CD8-positive, alpha-beta memory T cell (primary cell): ENCODE measurements around the gene KAZN. TPM values are rescaled to one million over a fixed set of nuclear protein-coding genes. Genes with fewer than 3 reads are reported as not detected.

Experiments used
- CTCF ChIA-PET: fragments of 350-600 bp; sonication (Branson Sonifier 250); formaldehyde crosslinking; loops from one replicate; lab custom pipeline; 2021; ENCODE audit warnings: antibody characterized with exemption; lab: Charles Lee
- POLR2A ChIA-PET: fragments of 350-600 bp; sonication (Branson Sonifier 250); formaldehyde crosslinking; loops from one replicate; lab custom pipeline; 2021; ENCODE audit warnings: antibody characterized with exemption; lab: Charles Lee
- DNase-seq, 5 donors: peaks; one replicate each; pipeline versions ENCODE4 v3.0.0 to v3.0.0-alpha.2; 2020 to 2022; ENCODE audit warnings: mixed read lengths in 1 of 5
- H3K27ac ChIP-seq: one replicate; pipeline ENCODE4 v1.7.0; 2013; ENCODE audit warnings: low read depth, mild to moderate bottlenecking, low read length, moderate library complexity
- H3K27me3 ChIP-seq: 2 replicates; pipeline ENCODE4 v1.7.0; 2013; ENCODE audit warnings: low read length, mild to moderate bottlenecking; ENCODE audit not compliant: insufficient read depth, poor library complexity, severe bottlenecking
- H3K36me3 ChIP-seq: 2 replicates; pipeline ENCODE4 v1.7.0; 2013; ENCODE audit warnings: mild to moderate bottlenecking, low read length, moderate library complexity; ENCODE audit not compliant: insufficient read depth
- H3K4me1 ChIP-seq: 2 replicates; pipeline ENCODE4 v1.7.0; 2013; ENCODE audit warnings: mild to moderate bottlenecking, low read length, moderate library complexity; ENCODE audit not compliant: insufficient read depth
- H3K4me3 ChIP-seq: 2 replicates; pipeline ENCODE4 v1.7.0; 2013; ENCODE audit warnings: mild to moderate bottlenecking, low read length
- H3K9me3 ChIP-seq: 2 replicates; pipeline ENCODE4 v1.7.0; 2013; ENCODE audit warnings: mild to moderate bottlenecking, low read length
- H3K27ac Mint-ChIP-seq, 8 donors: one replicate each; pipeline ENCODE4 v1.8.0; 2020 to 2021; ENCODE audit warnings: mixed read lengths in 8 of 8, mild to moderate bottlenecking in 6 of 8, inconsistent platforms in 3 of 8, moderate library complexity in 3 of 8
- H3K27me3 Mint-ChIP-seq, 2 donors: one replicate each; pipeline ENCODE4 v1.8.0; 2020 to 2021; ENCODE audit warnings: mixed read lengths in 2 of 2, mild to moderate bottlenecking in 1 of 2, moderate library complexity in 1 of 2
- H3K36me3 Mint-ChIP-seq, 3 donors: one replicate each; pipeline ENCODE4 v1.8.0; 2020 to 2021; ENCODE audit warnings: mixed read lengths in 3 of 3, inconsistent platforms in 1 of 3, mild to moderate bottlenecking in 1 of 3
- H3K4me1 Mint-ChIP-seq, 3 donors: one replicate each; pipeline ENCODE4 v1.8.0; 2020 to 2021; ENCODE audit warnings: mixed read lengths in 3 of 3, inconsistent platforms in 1 of 3, mild to moderate bottlenecking in 1 of 3
- H3K4me3 Mint-ChIP-seq, 7 donors: one replicate each; pipeline ENCODE4 v1.8.0; 2020 to 2021; ENCODE audit warnings: mixed read lengths in 7 of 7, mild to moderate bottlenecking in 6 of 7, moderate library complexity in 4 of 7, inconsistent platforms in 2 of 7
- H3K9me3 Mint-ChIP-seq, 5 donors: one replicate each; pipeline ENCODE4 v1.8.0; 2020 to 2022; ENCODE audit warnings: mixed read lengths in 5 of 5, mild to moderate bottlenecking in 3 of 5, moderate library complexity in 2 of 5, inconsistent platforms in 1 of 5
- polyA plus RNA-seq: library from polyadenylated mRNA; unstranded; fragments of 300-500 nt; fragmentation: Illumina TruSeq; gene quantifications from one replicate; pipeline ENCODE4 v1.2.3, GENCODE V29; 2021
- total RNA-seq, 2 experiments: library from RNA; stranded (reverse); gene quantifications; one replicate each; pipeline ENCODE4 v1.2.3, GENCODE V29; 2021

KAZN gene
- total and polyA plus RNA-seq, 3 experiments from 2014 or later = 0.15 to 0.35 (median 0.18) TPM

GRCh38 chr1:14903922-14904321, 305.4 kb downstream of the KAZN start:
- H3K4me3 ChIP-seq = no peak overlapping the region
- H3K27me3 Mint-ChIP-seq = peaks cover 4 to 8% of the 10 kb centered on the region in 2 donors
- H3K36me3 ChIP-seq = no peaks in the 10 kb centered on the region
- no peaks in the 10 kb centered on the region for H3K4me1 Mint-ChIP-seq
- DNase-seq = no peak
- H3K4me1 ChIP-seq = no peaks in the 10 kb centered on the region
- H3K27ac Mint-ChIP-seq = no peak overlapping the region
- H3K36me3 Mint-ChIP-seq = no peaks in the 10 kb centered on the region
- CTCF ChIA-PET = no interaction called here
- no peaks in the 10 kb centered on the region for H3K27me3 ChIP-seq
- H3K27ac ChIP-seq = no peak overlapping the region
- H3K9me3 Mint-ChIP-seq = no peaks in the 10 kb centered on the region
- POLR2A ChIA-PET = no interaction called here
- H3K9me3 ChIP-seq = no peaks in the 10 kb centered on the region
- H3K4me3 Mint-ChIP-seq = no peak overlapping the region

GRCh38 chr1:14906665-14907064, 308.2 kb downstream of the KAZN start:
- H3K4me3 Mint-ChIP-seq = no peak overlapping the region
- peaks cover 0 to 4% of the 10 kb centered on the region in 2 donors for H3K27me3 Mint-ChIP-seq
- H3K36me3 Mint-ChIP-seq = no peaks in the 10 kb centered on the region
- Histone ChIP-seq H3K36me3 (no peaks in the 10 kb centered on the region), H3K27ac (no peak overlapping the region), H3K9me3 (no peaks in the 10 kb centered on the region), H3K27me3 (no peaks in the 10 kb centered on the region), H3K4me1 (no peaks in the 10 kb centered on the region), H3K4me3 (no peak overlapping the region)
- ChIA-PET CTCF (no interaction called here), POLR2A (no interaction called here)
- H3K9me3 Mint-ChIP-seq = no peaks in the 10 kb centered on the region
- DNase-seq = no peak
- no peak overlapping the region for H3K27ac Mint-ChIP-seq
- no peaks in the 10 kb centered on the region for H3K4me1 Mint-ChIP-seq

- H3K9me3 ChIP-seq = no peaks in the 10 kb centered on the region
- DNase-seq = no peak
- H3K4me1 Mint-ChIP-seq = no peaks in the 10 kb centered on the region
- CTCF ChIA-PET = no interaction called here
- H3K4me1 ChIP-seq = no peaks in the 10 kb centered on the region
- H3K27me3 Mint-ChIP-seq = peaks cover 0 to 4% of the 10 kb centered on the region in 2 donors
- no peaks in the 10 kb centered on the region for H3K27me3 ChIP-seq
- H3K4me3 ChIP-seq = no peak overlapping the region
- POLR2A ChIA-PET = no interaction called here
- H3K36me3 Mint-ChIP-seq = no peaks in the 10 kb centered on the region
- H3K27ac Mint-ChIP-seq = no peak overlapping the region
- H3K36me3 ChIP-seq = no peaks in the 10 kb centered on the region
- H3K9me3 Mint-ChIP-seq = no peaks in the 10 kb centered on the region
- H3K27ac ChIP-seq = no peak overlapping the region
- H3K4me3 Mint-ChIP-seq = no peak overlapping the region
Observed at GRCh38 chr1:14907416-14907815, 308.9 kb downstream of the KAZN start.

- no peak overlapping the region for H3K27ac ChIP-seq
- H3K4me1 ChIP-seq = no peaks in the 10 kb centered on the region
- no peaks in the 10 kb centered on the region for H3K9me3 ChIP-seq
- H3K27me3 ChIP-seq = no peaks in the 10 kb centered on the region
- Mint-ChIP-seq H3K27ac (peak overlapping the region in 1 of 8 donors; percentile 7), H3K4me1 (no peaks in the 10 kb centered on the region), H3K27me3 (peaks cover 0 to 4% of the 10 kb centered on the region in 2 donors), H3K9me3 (no peaks in the 10 kb centered on the region), H3K4me3 (no peak overlapping the region), H3K36me3 (no peaks in the 10 kb centered on the region)
- no peak for DNase-seq
- POLR2A ChIA-PET = no interaction called here
- no peak overlapping the region for H3K4me3 ChIP-seq
- CTCF ChIA-PET = no interaction called here
- no peaks in the 10 kb centered on the region for H3K36me3 ChIP-seq
Observed at GRCh38 chr1:14909273-14909672, 310.8 kb downstream of the KAZN start.

GRCh38 chr1:14909920-14910460, 311.5 kb downstream of the KAZN start:
- H3K9me3 Mint-ChIP-seq = no peaks in the 10 kb centered on the region
- no peak overlapping the region for H3K27ac ChIP-seq
- H3K4me1 Mint-ChIP-seq = no peaks in the 10 kb centered on the region
- no peak overlapping the region for H3K4me3 ChIP-seq
- H3K27me3 Mint-ChIP-seq = peaks cover 0 to 2% of the 10 kb centered on the region in 2 donors
- H3K4me3 Mint-ChIP-seq = no peak overlapping the region
- ChIA-PET POLR2A (no interaction called here), CTCF (no interaction called here)
- H3K36me3 ChIP-seq = no peaks in the 10 kb centered on the region
- H3K27ac Mint-ChIP-seq = no peak overlapping the region
- no peak for DNase-seq
- no peaks in the 10 kb centered on the region for H3K9me3 ChIP-seq
- H3K4me1 ChIP-seq = no peaks in the 10 kb centered on the region
- H3K27me3 ChIP-seq = no peaks in the 10 kb centered on the region
- no peaks in the 10 kb centered on the region for H3K36me3 Mint-ChIP-seq

- Histone ChIP-seq H3K9me3 (no peaks in the 10 kb centered on the region), H3K36me3 (no peaks in the 10 kb centered on the region), H3K27me3 (no peaks in the 10 kb centered on the region), H3K27ac (no peak overlapping the region), H3K4me1 (no peaks in the 10 kb centered on the region), H3K4me3 (no peak overlapping the region)
- POLR2A ChIA-PET = no interaction called here
- no peaks in the 10 kb centered on the region for H3K36me3 Mint-ChIP-seq
- no peak for DNase-seq
- H3K4me1 Mint-ChIP-seq = no peaks in the 10 kb centered on the region
- no peaks in the 10 kb centered on the region for H3K9me3 Mint-ChIP-seq
- CTCF ChIA-PET = no interaction called here
- H3K27me3 Mint-ChIP-seq = peaks cover 0 to 2% of the 10 kb centered on the region in 2 donors
- H3K4me3 Mint-ChIP-seq = no peak overlapping the region
- no peak overlapping the region for H3K27ac Mint-ChIP-seq
Observed at GRCh38 chr1:14910984-14911721, 312.7 kb downstream of the KAZN start.

GRCh38 chr1:14912839-14913481, 314.5 kb downstream of the KAZN start:
- Histone ChIP-seq H3K9me3 (no peaks in the 10 kb centered on the region), H3K4me3 (no peak overlapping the region), H3K36me3 (no peaks in the 10 kb centered on the region), H3K27me3 (no peaks in the 10 kb centered on the region), H3K4me1 (no peaks in the 10 kb centered on the region), H3K27ac (no peak overlapping the region)
- H3K36me3 Mint-ChIP-seq = no peaks in the 10 kb centered on the region
- CTCF ChIA-PET = no interaction called here
- no peaks in the 10 kb centered on the region for H3K4me1 Mint-ChIP-seq
- DNase-seq = no peak
- POLR2A ChIA-PET = no interaction called here
- no peaks in the 10 kb centered on the region for H3K9me3 Mint-ChIP-seq
- H3K4me3 Mint-ChIP-seq = no peak overlapping the region
- H3K27me3 Mint-ChIP-seq = peaks cover 3% of the 10 kb centered on the region in 2 donors
- H3K27ac Mint-ChIP-seq = peak overlapping the region in 1 of 8 donors; percentile 43

- POLR2A ChIA-PET = no interaction called here
- no peak for DNase-seq
- Mint-ChIP-seq H3K9me3 (no peaks in the 10 kb centered on the region), H3K27me3 (peaks cover 3 to 4% of the 10 kb centered on the region in 2 donors), H3K4me1 (no peaks in the 10 kb centered on the region), H3K27ac (no peak overlapping the region), H3K4me3 (no peak overlapping the region), H3K36me3 (no peaks in the 10 kb centered on the region)
- Histone ChIP-seq H3K4me3 (no peak overlapping the region), H3K27ac (no peak overlapping the region), H3K36me3 (no peaks in the 10 kb centered on the region), H3K4me1 (no peaks in the 10 kb centered on the region), H3K9me3 (no peaks in the 10 kb centered on the region), H3K27me3 (no peaks in the 10 kb centered on the region)
- CTCF ChIA-PET = no interaction called here
Observed at GRCh38 chr1:14913482-14914177, 315.1 kb downstream of the KAZN start.
